K562 (cell line): ENCODE results near the gene CUL5.
"Not testable (repeated sequence)": the region's sequence is repeated elsewhere in the genome, so short reads cannot be mapped to it uniquely, and the experiment has no call there.

Source experiments
- BHLHE40 ChIP-seq: IDR thresholded peaks from 2 replicates; pipeline ENCODE4 v1.6.1; 2011; ENCODE audit warnings: low read length, improper control_type of control experiment
- EGR1 ChIP-seq: fragments of 450-650 bp; conservative IDR thresholded peaks from 2 replicates; pipeline ENCODE4 v1.6.1; 2017; ENCODE audit warnings: mild to moderate bottlenecking
- MXI1 ChIP-seq: IDR thresholded peaks from 2 replicates; pipeline ENCODE4 v1.6.1; 2011; ENCODE audit warnings: low read depth, mild to moderate bottlenecking, improper control_type of control experiment, low read length
- POLR2A ChIP-seq: fragments of 450-650 bp; conservative IDR thresholded peaks from 2 replicates; pipeline ENCODE4 v1.6.1; 2016
- TF ChIP-seq, protein P1 (sequence below), 3 experiments: IDR thresholded peaks in 2 of 3; conservative IDR thresholded peaks in 1 of 3; 2 replicates each; pipeline ENCODE4 v1.5.1; 2011 to 2012; ENCODE audit warnings: low read length in 3 of 3, mild to moderate bottlenecking in 3 of 3, control low read depth in 2 of 3, improper control_type of control experiment in 1 of 3, inconsistent platforms in 1 of 3, low read depth in 1 of 3, mixed read lengths in 1 of 3, moderate library complexity in 1 of 3; ENCODE audit not compliant: insufficient read depth in 2 of 3

DNA sequence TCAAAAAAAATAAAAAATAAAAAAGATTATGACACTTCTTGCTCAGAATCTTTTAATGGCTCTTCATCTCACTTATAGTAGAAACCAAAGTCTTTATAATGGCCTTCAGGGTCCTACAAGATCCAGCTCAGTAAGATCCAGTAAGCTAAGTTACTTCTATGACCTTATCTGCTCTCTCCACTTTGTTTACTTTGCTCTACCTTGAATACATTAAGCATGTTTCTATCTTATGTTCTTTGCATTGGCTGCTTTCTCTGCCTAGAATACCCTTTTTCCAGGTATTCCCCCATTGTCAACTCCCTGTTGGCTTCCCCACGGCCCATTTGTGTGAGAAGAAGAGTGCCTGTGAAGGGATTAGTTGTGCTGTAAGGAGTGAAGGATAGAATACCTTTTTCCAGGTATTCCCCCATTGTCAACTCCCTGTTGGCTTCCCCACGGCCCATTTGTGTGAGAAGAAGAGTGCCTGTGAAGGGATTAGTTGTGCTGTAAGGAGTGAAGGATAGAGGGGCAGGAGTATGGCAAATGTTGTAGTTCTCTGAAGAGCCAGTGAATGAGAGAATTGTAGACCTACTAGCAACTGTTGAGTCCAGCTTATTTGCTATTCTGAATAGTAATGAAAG is 20.2 kb downstream of the CUL5 start:
- TF ChIP-seq, protein P1, sequence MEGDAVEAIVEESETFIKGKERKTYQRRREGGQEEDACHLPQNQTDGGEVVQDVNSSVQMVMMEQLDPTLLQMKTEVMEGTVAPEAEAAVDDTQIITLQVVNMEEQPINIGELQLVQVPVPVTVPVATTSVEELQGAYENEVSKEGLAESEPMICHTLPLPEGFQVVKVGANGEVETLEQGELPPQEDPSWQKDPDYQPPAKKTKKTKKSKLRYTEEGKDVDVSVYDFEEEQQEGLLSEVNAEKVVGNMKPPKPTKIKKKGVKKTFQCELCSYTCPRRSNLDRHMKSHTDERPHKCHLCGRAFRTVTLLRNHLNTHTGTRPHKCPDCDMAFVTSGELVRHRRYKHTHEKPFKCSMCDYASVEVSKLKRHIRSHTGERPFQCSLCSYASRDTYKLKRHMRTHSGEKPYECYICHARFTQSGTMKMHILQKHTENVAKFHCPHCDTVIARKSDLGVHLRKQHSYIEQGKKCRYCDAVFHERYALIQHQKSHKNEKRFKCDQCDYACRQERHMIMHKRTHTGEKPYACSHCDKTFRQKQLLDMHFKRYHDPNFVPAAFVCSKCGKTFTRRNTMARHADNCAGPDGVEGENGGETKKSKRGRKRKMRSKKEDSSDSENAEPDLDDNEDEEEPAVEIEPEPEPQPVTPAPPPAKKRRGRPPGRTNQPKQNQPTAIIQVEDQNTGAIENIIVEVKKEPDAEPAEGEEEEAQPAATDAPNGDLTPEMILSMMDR (IDR thresholded peaks at IDR 0.05 in 2 of 3, conservative IDR thresholded peaks at IDR 0.05 in 1 of 3; ENCODE audit: insufficient read depth in 2 of 3, low read depth in 1 of 3, low read length in 3 of 3): not testable (repeated sequence)
- not testable (repeated sequence) for TF ChIP-seq MXI1, POLR2A, BHLHE40, EGR1
